ENCODE measurements around the gene CYP26B1. TPM values are rescaled to one million over a fixed set of nuclear protein-coding genes. Genes with fewer than 3 reads are reported as not detected.

CYP26B1 gene
- total RNA-seq, 1 donor from 2014 or later, result 1,322 TPM

DNA sequence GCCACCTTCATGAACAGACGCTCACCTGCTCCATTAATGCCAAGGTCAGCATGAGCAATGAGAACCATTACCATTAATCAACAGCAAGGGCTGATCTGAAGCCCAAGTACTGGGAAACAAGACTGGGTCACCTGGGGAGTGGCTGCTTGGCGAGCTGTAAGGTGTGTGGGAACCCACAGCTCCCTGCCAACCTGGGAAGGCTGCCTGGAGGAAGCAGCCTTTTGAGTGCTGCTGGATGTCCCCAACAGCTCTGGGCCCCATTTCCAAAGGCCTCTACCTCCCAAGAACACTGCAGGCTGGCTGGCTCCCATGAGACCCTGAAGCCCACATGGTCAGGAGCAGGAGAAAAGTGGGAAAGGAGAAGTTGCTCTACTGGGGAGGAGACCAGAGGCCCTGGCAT lies 62.1 kb downstream of the CYP26B1 start:
- no peak for DNase-seq (ENCODE audit: low spot score in 2 of 2, unreplicated experiment in 2 of 2)
- no peaks in the 10 kb centered on the region for H3K36me3 Mint-ChIP-seq
- TF ChIP-seq, protein P1, sequence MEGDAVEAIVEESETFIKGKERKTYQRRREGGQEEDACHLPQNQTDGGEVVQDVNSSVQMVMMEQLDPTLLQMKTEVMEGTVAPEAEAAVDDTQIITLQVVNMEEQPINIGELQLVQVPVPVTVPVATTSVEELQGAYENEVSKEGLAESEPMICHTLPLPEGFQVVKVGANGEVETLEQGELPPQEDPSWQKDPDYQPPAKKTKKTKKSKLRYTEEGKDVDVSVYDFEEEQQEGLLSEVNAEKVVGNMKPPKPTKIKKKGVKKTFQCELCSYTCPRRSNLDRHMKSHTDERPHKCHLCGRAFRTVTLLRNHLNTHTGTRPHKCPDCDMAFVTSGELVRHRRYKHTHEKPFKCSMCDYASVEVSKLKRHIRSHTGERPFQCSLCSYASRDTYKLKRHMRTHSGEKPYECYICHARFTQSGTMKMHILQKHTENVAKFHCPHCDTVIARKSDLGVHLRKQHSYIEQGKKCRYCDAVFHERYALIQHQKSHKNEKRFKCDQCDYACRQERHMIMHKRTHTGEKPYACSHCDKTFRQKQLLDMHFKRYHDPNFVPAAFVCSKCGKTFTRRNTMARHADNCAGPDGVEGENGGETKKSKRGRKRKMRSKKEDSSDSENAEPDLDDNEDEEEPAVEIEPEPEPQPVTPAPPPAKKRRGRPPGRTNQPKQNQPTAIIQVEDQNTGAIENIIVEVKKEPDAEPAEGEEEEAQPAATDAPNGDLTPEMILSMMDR (IDR thresholded peaks at IDR 0.05; ENCODE audit: unreplicated experiment), result no peak
- no peaks in the 10 kb centered on the region for H3K27me3 Mint-ChIP-seq (ENCODE audit: low read depth)
- H3K4me3 Mint-ChIP-seq, result no peak overlapping the region
- H3K27ac Mint-ChIP-seq, result no peak overlapping the region
- H3K4me1 Mint-ChIP-seq, result no peaks in the 10 kb centered on the region
- no peaks in the 10 kb centered on the region for H3K9me3 Mint-ChIP-seq

DNA sequence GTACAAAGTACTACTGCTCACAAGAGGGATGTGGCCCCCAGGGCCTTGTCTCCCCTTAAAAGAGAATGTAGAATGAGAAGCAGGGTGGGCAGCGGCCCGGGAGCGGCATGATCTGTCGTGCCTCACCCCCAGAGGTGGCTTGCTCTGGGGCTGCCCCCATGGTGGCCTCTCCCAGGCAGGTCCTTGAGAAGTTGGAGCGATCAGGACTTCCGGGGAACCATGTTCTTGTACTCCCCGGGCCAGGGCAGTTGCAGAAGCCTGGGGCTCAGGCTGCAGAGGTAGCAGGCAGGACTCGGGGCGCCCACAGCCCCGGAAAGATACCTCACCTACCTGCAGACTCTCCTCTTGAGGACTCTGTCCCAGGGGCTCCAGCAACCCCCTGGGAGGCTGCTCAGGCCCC lies 62.6 kb downstream of the CYP26B1 start:
- H3K4me3 Mint-ChIP-seq, result no peak overlapping the region
- H3K4me1 Mint-ChIP-seq, result no peaks in the 10 kb centered on the region
- no peaks in the 10 kb centered on the region for H3K9me3 Mint-ChIP-seq
- H3K27ac Mint-ChIP-seq, result no peak overlapping the region
- TF ChIP-seq, protein P1 (IDR thresholded peaks at IDR 0.05; ENCODE audit: unreplicated experiment), result no peak
- DNase-seq (ENCODE audit: low spot score in 2 of 2, unreplicated experiment in 2 of 2), result no peak
- H3K36me3 Mint-ChIP-seq, result no peaks in the 10 kb centered on the region
- H3K27me3 Mint-ChIP-seq (ENCODE audit: low read depth), result no peaks in the 10 kb centered on the region

DNA sequence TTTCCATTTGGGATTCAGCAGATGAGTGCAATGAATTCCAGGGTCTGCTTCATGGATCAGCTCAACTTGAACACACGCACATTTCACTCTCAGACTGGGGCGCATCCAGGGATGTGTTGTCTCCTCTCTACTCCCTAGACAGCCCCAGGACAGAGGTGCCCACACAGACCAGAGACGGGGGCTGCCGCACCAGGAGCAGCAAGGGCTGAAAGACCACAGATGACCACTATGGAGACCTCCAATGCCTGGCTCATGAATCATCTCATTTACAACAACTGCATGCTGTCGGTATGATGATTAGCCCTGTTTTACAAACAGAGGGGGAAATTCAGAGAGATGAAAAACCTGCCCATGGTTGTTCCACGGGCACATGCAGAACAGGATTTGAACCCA lies 63.1 kb downstream of the CYP26B1 start:
- Mint-ChIP-seq H3K4me3 (no peak overlapping the region), H3K9me3 (no peaks in the 10 kb centered on the region), H3K4me1 (no peaks in the 10 kb centered on the region), H3K36me3 (no peaks in the 10 kb centered on the region), H3K27me3 (ENCODE audit: low read depth) (no peaks in the 10 kb centered on the region), H3K27ac (no peak overlapping the region)
- no peak for DNase-seq (ENCODE audit: low spot score in 2 of 2, unreplicated experiment in 2 of 2)
- TF ChIP-seq, protein P1 (IDR thresholded peaks at IDR 0.05; ENCODE audit: unreplicated experiment), result no peak

DNA sequence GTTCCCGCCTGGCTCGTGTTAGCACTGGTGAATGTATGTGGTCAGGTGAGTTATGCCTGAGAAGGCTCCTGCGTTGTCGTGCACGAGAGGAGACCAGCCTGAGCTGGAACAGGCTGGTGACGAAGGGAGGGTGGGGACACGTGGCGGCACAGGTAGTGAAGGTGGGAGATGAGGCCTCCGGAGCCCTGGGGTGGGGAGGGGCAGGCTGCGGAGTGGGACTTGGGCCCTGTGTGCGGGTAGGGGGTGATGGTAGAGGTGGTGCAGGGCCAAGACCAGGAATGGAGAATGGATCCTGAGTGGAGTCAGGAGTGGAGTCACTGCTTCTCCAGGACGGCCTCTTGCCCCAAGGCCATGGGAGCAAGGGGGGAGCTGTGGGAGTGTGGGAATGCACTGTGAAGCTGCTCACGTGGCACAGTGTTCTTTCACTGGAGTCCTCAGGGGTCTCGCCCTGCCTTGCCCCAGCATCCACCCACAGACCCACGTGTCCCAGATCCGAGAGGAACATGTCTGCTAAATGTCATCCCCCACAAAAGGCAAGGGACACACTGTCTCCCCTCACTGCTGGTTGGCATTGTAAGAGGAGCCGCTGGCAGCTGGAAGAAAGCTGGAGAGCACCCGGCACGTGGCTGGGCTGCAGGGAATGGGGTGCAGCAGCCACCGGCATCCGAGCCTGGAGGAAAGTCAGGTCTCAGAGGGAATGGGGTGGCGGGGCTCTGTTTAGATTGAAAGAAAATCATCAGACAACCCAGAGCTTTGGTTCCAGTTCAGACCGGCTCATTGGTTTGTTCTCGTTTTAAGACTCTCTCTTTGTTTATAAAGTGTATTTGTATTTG lies 63.7 kb downstream of the CYP26B1 start:
- Mint-ChIP-seq H3K4me3 (no peak overlapping the region), H3K9me3 (no peaks in the 10 kb centered on the region), H3K27me3 (ENCODE audit: low read depth) (no peaks in the 10 kb centered on the region), H3K4me1 (no peaks in the 10 kb centered on the region), H3K27ac (no peak overlapping the region), H3K36me3 (no peaks in the 10 kb centered on the region)
- TF ChIP-seq, protein P1 (IDR thresholded peaks at IDR 0.05; ENCODE audit: unreplicated experiment), result no peak
- DNase-seq (ENCODE audit: low spot score in 2 of 2, unreplicated experiment in 2 of 2), result no peak

DNA sequence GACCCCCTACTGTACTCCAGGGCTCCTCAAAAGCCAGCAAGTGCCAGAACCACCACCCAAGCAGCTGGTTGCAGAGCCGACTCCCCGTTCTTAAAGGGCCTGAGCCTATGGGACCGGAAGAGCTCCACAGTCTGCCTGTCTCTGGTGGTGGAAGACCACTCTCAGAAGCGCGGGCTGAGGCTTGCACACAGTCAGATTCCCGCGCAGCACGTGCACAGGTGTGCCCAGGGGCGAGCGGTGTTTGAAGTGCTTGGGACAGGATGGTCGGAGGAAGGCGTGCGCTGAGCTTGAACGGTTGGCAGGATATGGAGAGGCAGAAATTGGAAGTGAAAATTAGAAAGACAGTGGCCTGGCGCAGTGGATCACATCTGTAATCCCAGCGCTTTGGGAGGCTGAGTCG lies 64.8 kb downstream of the CYP26B1 start:
- H3K36me3 Mint-ChIP-seq, result no peaks in the 10 kb centered on the region
- H3K9me3 Mint-ChIP-seq, result no peaks in the 10 kb centered on the region
- H3K4me1 Mint-ChIP-seq, result no peaks in the 10 kb centered on the region
- TF ChIP-seq, protein P1 (IDR thresholded peaks at IDR 0.05; ENCODE audit: unreplicated experiment), result no peak
- DNase-seq (ENCODE audit: low spot score in 2 of 2, unreplicated experiment in 2 of 2), result no peak
- H3K4me3 Mint-ChIP-seq, result no peak overlapping the region
- no peak overlapping the region for H3K27ac Mint-ChIP-seq
- H3K27me3 Mint-ChIP-seq (ENCODE audit: low read depth), result no peaks in the 10 kb centered on the region

Measured in mesothelial cell of epicardium (in vitro differentiated cells).